Thoracic aorta (tissue), 2 donors: ENCODE measurements around the gene INSYN1. TPM values are rescaled to one million over a fixed set of nuclear protein-coding genes. Genes with fewer than 3 reads are reported as not detected.

ENCODE experiments used
- ATAC-seq: fragments of 150-250 bp; one replicate; pipeline ENCODE4 v1.8.0; 2017; ENCODE audit warnings: low read depth; ENCODE audit not compliant: insufficient number of reproducible peaks, low FRiP score
- DNase-seq: peaks from one replicate; pipeline ENCODE4 v3.0.0-alpha.2; 2020; ENCODE audit warnings: low spot score
- H3K27ac ChIP-seq, 2 donors: fragments of 200-600 bp; sonication (generic); 1 replicate in 1 of 2; 2 replicates in 1 of 2; pipeline ENCODE4 v1.5.1; 2016; ENCODE audit warnings: mild to moderate bottlenecking in 2 of 2, moderate library complexity in 2 of 2
- H3K27me3 ChIP-seq: fragments of 200-600 bp; sonication (generic); replicated peaks from 2 replicates; pipeline ENCODE4 v1.6.0; 2016; ENCODE audit warnings: mild to moderate bottlenecking; ENCODE audit not compliant: insufficient read depth
- H3K36me3 ChIP-seq: fragments of 200-600 bp; sonication (generic); one replicate; pipeline ENCODE4 v1.5.1; 2016
- H3K4me1 ChIP-seq, 2 donors: fragments of 200-600 bp; sonication (generic); 1 replicate in 1 of 2; 2 replicates in 1 of 2; pipeline versions ENCODE4 v1.5.1 to v1.6.0; 2016; ENCODE audit warnings: low read depth in 2 of 2, mild to moderate bottlenecking in 1 of 2; ENCODE audit not compliant: control insufficient read depth in 1 of 2
- H3K4me3 ChIP-seq: fragments of 200-600 bp; sonication (generic); 2 replicates; pipeline ENCODE4 v1.5.1; 2016; ENCODE audit warnings: mild to moderate bottlenecking
- H3K9me3 ChIP-seq: fragments of 200-600 bp; sonication (generic); 2 replicates; pipeline ENCODE4 v1.5.1; 2016
- total RNA-seq, 2 donors: library from RNA; depleted of rRNA; stranded (reverse); fragments of >200 nt; gene quantifications; one replicate each; pipeline versions ENCODE4 v1.1.0 to v1.2.3, GENCODE V29; 2016
- TF ChIP-seq, protein P1 (sequence below): fragments of 200-600 bp; sonication (generic); IDR thresholded peaks from one replicate; pipeline ENCODE4 v1.5.1; 2019; ENCODE audit warnings: antibody characterized with exemption

INSYN1 gene
- total RNA-seq, 2 donors from 2014 or later = 10.6 to 15.2 TPM

DNA sequence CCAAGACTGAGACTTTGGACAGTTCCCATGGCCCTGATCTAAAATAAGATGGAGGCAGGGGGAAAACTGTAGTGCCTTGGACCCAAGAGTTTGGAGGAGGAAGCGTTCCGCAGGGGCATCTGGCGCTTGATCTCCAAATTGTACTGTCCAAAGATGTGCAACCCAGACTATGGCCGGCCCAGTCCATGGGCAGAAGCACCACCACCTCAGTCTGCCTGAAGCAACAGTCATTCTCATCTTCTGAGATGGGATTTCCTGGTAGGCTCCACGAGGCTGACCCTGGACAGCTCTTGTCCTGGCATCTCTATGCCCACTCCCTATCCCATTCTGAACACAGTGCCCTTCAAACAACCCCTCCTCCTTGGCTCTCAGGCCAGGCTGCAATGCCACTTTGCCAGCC lies 3.6 kb downstream of the INSYN1 start:
- Histone ChIP-seq H3K9me3 (no peaks in the 10 kb centered on the region), H3K4me1 (peaks cover 0 to 17% of the 10 kb centered on the region in 2 donors), H3K27ac (no peak overlapping the region), H3K4me3 (no peak overlapping the region), H3K36me3 (no peaks in the 10 kb centered on the region), H3K27me3 (no peaks in the 10 kb centered on the region)
- ATAC-seq (no peak), DNase-seq (no peak)
- TF ChIP-seq, protein P1, sequence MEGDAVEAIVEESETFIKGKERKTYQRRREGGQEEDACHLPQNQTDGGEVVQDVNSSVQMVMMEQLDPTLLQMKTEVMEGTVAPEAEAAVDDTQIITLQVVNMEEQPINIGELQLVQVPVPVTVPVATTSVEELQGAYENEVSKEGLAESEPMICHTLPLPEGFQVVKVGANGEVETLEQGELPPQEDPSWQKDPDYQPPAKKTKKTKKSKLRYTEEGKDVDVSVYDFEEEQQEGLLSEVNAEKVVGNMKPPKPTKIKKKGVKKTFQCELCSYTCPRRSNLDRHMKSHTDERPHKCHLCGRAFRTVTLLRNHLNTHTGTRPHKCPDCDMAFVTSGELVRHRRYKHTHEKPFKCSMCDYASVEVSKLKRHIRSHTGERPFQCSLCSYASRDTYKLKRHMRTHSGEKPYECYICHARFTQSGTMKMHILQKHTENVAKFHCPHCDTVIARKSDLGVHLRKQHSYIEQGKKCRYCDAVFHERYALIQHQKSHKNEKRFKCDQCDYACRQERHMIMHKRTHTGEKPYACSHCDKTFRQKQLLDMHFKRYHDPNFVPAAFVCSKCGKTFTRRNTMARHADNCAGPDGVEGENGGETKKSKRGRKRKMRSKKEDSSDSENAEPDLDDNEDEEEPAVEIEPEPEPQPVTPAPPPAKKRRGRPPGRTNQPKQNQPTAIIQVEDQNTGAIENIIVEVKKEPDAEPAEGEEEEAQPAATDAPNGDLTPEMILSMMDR = no peak

DNA sequence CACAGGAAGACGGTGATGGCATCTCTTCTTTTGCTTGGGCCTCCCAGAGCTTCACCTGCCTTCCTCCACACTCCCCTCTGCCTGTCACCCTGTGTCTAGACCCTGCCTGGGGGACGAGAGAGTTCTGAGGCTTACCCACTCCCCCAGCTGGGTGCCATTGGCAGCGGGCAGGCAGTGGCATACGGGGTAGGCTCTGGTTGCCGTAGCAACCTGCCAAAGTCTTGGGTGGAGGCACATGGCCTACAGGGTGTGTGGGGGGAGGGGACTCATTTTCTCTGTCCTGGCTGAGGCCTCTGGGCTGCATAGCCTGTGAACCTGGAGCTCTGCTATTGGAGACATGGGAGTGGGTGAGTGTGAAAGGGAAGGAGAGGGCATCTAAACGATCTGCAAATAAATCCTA lies 4.4 kb downstream of the INSYN1 start:
- TF ChIP-seq, protein P1 = no peak
- Histone ChIP-seq H3K27me3 (no peaks in the 10 kb centered on the region), H3K4me1 (peaks cover 0 to 17% of the 10 kb centered on the region in 2 donors), H3K9me3 (no peaks in the 10 kb centered on the region), H3K36me3 (no peaks in the 10 kb centered on the region), H3K4me3 (no peak overlapping the region), H3K27ac (no peak overlapping the region)
- ATAC-seq = no peak
- DNase-seq = no peak

DNA sequence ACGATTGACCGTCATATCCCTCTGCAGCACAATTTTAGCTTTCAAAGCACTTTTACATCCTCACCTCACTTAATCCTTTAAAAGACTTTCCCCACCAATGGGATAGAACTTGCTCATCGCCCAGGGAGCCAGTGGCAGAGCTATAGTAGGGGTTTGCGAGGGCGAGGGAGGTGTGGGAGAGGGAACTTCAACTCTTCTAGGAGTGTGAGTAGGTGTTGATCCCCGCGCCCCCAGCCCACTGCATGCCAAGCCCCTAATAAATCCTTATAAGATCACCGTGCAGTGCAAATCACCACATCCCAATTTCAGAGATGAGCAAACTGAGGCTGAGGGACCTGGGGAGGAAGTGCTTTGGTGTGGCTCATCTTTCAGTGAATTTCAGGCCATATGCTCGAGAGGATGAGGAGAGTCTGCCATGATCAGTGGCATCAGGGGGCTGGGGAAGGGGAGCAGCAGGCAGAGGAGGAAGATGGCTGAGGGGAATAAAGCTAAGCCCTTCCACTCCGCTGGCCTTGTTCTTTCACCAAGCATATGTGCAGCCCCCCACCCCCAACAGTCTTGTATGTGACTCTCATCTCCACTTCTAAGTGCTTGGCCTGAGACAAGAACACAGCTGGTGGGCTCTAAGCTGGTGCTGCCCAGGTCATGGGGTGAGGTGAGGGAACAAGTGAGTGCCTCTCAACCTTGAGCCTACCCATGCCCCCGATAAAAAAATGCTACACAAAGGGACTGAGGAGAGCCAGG lies 5.1 kb downstream of the INSYN1 start:
- peaks cover under 1 to 16% of the 10 kb centered on the region in 2 donors for H3K4me1 ChIP-seq
- no peak for ATAC-seq
- no peak overlapping the region for H3K4me3 ChIP-seq
- TF ChIP-seq, protein P1 = no peak
- no peak for DNase-seq
- no peaks in the 10 kb centered on the region for H3K9me3 ChIP-seq
- H3K27ac ChIP-seq = no peak overlapping the region
- no peaks in the 10 kb centered on the region for H3K27me3 ChIP-seq
- no peaks in the 10 kb centered on the region for H3K36me3 ChIP-seq

DNA sequence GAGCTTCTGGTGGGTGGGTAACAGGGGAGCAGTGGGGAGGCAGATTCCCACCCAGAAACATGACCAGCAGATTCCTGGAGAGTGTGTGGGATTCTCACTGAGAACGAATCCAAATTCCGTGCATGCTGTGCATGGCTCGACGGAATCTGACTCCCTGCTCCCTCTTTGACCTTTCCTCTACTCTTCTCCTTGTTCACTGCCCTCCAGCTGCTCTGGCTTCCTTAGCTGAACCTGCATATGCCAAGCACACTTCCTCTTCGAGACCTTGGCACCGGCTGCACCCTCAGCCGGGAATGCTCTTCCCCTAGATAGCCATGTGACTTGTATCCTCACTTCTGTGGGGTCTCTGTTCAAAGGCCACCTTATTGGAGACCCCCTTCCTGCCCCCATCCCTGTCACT lies 6.3 kb downstream of the INSYN1 start:
- H3K4me3 ChIP-seq = no peak overlapping the region
- H3K36me3 ChIP-seq = no peaks in the 10 kb centered on the region
- H3K9me3 ChIP-seq = no peaks in the 10 kb centered on the region
- H3K4me1 ChIP-seq = peaks cover 4 to 13% of the 10 kb centered on the region in 2 donors
- H3K27me3 ChIP-seq = no peaks in the 10 kb centered on the region
- H3K27ac ChIP-seq = no peak overlapping the region
- DNase-seq = no peak
- ATAC-seq = no peak
- TF ChIP-seq, protein P1 = no peak

- no peaks in the 10 kb centered on the region for H3K36me3 ChIP-seq
- no peak for ATAC-seq
- no peaks in the 10 kb centered on the region for H3K27me3 ChIP-seq
- H3K27ac ChIP-seq = no peak overlapping the region
- no peaks in the 10 kb centered on the region for H3K9me3 ChIP-seq
- H3K4me1 ChIP-seq = peaks cover 4 to 9% of the 10 kb centered on the region in 2 donors
- no peak overlapping the region for H3K4me3 ChIP-seq
- no peak for DNase-seq
- TF ChIP-seq, protein P1 = no peak
Measured at GRCh38 chr15:73746261-73746660, 6.9 kb downstream of the INSYN1 start.
